ENCODE data around the gene INPP5D.
A peak's percentile ranks its signal among the peaks of the same experiment; 100 is the strongest.

INPP5D gene

DNA sequence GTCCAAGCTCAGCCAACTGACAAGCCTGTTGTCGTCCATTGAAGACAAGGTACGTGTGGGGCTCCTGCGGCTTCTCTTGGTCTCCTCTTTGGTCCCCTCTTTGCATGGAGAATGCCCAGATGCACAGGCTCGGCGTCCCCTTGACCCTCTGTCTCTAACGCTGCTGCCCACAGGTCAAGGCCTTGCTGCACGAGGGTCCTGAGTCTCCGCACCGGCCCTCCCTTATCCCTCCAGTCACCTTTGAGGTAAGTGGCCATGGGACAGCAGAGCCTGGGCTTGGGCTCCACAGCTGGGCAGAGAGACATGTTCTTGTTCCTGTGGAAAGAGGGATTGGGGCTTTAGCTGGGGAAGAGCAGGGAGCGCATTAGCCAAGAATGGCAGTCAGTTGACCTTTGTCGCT is 86.1 kb downstream of the INPP5D start:
- TF ChIP-seq, protein P1, sequence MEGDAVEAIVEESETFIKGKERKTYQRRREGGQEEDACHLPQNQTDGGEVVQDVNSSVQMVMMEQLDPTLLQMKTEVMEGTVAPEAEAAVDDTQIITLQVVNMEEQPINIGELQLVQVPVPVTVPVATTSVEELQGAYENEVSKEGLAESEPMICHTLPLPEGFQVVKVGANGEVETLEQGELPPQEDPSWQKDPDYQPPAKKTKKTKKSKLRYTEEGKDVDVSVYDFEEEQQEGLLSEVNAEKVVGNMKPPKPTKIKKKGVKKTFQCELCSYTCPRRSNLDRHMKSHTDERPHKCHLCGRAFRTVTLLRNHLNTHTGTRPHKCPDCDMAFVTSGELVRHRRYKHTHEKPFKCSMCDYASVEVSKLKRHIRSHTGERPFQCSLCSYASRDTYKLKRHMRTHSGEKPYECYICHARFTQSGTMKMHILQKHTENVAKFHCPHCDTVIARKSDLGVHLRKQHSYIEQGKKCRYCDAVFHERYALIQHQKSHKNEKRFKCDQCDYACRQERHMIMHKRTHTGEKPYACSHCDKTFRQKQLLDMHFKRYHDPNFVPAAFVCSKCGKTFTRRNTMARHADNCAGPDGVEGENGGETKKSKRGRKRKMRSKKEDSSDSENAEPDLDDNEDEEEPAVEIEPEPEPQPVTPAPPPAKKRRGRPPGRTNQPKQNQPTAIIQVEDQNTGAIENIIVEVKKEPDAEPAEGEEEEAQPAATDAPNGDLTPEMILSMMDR (IDR thresholded peaks at IDR 0.05; ENCODE audit: poor library complexity, severe bottlenecking) = no peak
- H3K4me3 ChIP-seq (ENCODE audit: severe bottlenecking) = no peak overlapping the region
- H3K4me1 ChIP-seq (ENCODE audit: insufficient read depth, poor library complexity, severe bottlenecking) = no peaks in the 10 kb centered on the region
- H3K36me3 ChIP-seq (ENCODE audit: low read depth) = peaks cover 35% of the 10 kb centered on the region
- no peak overlapping the region for H3K27ac ChIP-seq (ENCODE audit: poor library complexity, severe bottlenecking)
- DNase-seq (ENCODE audit: low spot score) = peak; percentile 31
- no peaks in the 10 kb centered on the region for H3K9me3 ChIP-seq (ENCODE audit: severe bottlenecking)
- no peak for ATAC-seq (ENCODE audit: low read depth)
- no peaks in the 10 kb centered on the region for H3K27me3 ChIP-seq (ENCODE audit: insufficient read depth, poor library complexity, severe bottlenecking)

DNA sequence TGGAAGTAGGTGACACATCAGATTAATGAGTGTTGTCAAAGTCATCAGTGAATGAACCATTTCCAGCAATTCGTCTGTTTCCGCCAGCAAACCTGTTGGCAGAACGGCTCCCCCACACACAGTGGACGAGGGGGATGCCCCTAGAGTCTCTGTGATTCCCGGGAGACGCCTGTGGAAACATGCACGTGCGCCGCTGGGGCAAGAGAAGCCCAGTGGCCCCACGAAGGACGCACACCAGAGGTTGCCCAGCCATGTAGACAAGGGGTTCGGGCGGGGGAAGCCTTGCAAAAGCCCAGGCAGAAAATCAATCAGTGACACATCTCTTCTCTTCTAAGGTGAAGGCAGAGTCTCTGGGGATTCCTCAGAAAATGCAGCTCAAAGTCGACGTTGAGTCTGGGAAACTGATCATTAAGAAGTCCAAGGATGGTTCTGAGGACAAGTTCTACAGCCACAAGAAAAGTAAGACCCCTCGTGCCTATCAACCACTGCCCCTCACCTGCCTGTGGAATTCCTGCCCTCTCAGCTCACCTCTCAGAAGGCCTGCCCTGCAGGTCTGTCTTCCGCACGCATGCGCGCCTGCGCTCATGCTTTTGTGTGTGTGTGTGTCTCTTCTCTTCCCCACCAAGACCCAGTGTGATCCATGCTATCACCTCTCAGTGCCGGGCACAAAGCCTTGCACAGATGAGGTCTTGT is 87.1 kb downstream of the INPP5D start:
- H3K27me3 ChIP-seq (ENCODE audit: insufficient read depth, poor library complexity, severe bottlenecking) = no peaks in the 10 kb centered on the region
- DNase-seq (ENCODE audit: low spot score) = peak; percentile 45
- H3K27ac ChIP-seq (ENCODE audit: poor library complexity, severe bottlenecking) = no peak overlapping the region
- no peaks in the 10 kb centered on the region for H3K4me1 ChIP-seq (ENCODE audit: insufficient read depth, poor library complexity, severe bottlenecking)
- H3K36me3 ChIP-seq (ENCODE audit: low read depth) = peaks cover 35% of the 10 kb centered on the region
- ATAC-seq (ENCODE audit: low read depth) = no peak
- TF ChIP-seq, protein P1 (IDR thresholded peaks at IDR 0.05; ENCODE audit: poor library complexity, severe bottlenecking) = no peak
- no peaks in the 10 kb centered on the region for H3K9me3 ChIP-seq (ENCODE audit: severe bottlenecking)
- H3K4me3 ChIP-seq (ENCODE audit: severe bottlenecking) = no peak overlapping the region

DNA sequence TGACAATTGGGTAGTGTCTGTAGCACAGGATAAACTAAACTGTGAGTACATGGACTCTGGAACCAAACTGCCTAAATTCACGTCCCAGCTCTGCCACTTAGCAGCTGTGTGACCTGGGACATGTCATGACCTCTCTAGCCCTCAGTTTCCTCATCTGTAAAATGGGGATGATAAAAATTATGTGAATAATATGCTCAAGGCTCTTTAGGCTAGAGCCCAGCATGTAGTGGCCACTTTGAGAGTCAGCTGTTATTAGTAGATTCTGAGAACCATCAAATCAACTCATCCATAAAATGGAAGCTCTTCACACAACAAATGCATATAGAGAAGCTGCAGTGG is 87.7 kb downstream of the INPP5D start:
- no peak overlapping the region for H3K4me3 ChIP-seq (ENCODE audit: severe bottlenecking)
- no peaks in the 10 kb centered on the region for H3K27me3 ChIP-seq (ENCODE audit: insufficient read depth, poor library complexity, severe bottlenecking)
- no peaks in the 10 kb centered on the region for H3K9me3 ChIP-seq (ENCODE audit: severe bottlenecking)
- H3K36me3 ChIP-seq (ENCODE audit: low read depth) = peaks cover 36% of the 10 kb centered on the region
- DNase-seq (ENCODE audit: low spot score) (no peak), ATAC-seq (ENCODE audit: low read depth) (no peak)
- H3K27ac ChIP-seq (ENCODE audit: poor library complexity, severe bottlenecking) = no peak overlapping the region
- TF ChIP-seq, protein P1 (IDR thresholded peaks at IDR 0.05; ENCODE audit: poor library complexity, severe bottlenecking) = no peak
- no peaks in the 10 kb centered on the region for H3K4me1 ChIP-seq (ENCODE audit: insufficient read depth, poor library complexity, severe bottlenecking)

DNA sequence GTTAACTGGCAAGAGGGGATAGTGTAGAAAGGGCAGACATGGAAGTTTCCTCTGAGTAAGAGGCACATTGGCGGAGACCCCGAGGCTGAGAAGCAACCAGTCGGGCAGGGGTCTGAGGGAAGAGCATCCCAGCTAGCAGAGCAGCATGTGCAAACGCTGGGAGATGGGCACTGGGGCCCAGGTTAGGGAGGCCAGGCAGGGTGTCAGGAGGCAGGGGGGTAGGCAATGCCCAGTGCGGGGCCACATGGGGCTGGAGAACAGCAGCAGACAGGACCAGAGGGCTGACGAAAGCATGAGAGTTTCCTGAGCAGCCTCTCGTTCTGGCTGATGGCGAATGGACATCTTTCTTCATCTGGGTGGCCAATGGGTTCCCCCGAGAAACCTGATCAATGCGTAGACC is 88.2 kb downstream of the INPP5D start:
- DNase-seq (ENCODE audit: low spot score) = peak; percentile 27
- Histone ChIP-seq H3K9me3 (ENCODE audit: severe bottlenecking) (no peaks in the 10 kb centered on the region), H3K36me3 (ENCODE audit: low read depth) (peaks cover 40% of the 10 kb centered on the region), H3K27ac (ENCODE audit: poor library complexity, severe bottlenecking) (no peak overlapping the region), H3K4me3 (ENCODE audit: severe bottlenecking) (no peak overlapping the region), H3K27me3 (ENCODE audit: insufficient read depth, poor library complexity, severe bottlenecking) (no peaks in the 10 kb centered on the region), H3K4me1 (ENCODE audit: insufficient read depth, poor library complexity, severe bottlenecking) (no peaks in the 10 kb centered on the region)
- TF ChIP-seq, protein P1 (IDR thresholded peaks at IDR 0.05; ENCODE audit: poor library complexity, severe bottlenecking) = no peak
- no peak for ATAC-seq (ENCODE audit: low read depth)

DNA sequence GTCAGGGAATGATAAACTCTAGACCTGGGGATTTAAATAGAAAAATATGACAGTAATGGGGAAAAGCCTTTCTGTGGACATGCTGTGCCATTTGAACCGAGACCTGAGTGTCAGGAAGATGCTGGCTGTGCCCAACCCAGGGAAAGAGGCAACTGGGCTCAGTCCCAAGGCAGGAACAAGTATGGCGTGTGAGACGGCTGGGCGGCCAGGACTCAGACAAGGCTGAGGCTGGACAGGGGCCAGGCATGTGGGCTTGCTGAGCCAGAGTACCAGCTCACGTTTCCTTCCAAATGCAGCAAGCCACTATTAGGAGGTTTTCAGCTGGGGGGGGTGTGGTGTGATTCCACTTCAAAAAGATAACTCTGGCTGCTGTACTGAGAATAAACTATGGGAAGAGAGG is 92.4 kb downstream of the INPP5D start:
- DNase-seq (ENCODE audit: low spot score) (no peak), ATAC-seq (ENCODE audit: low read depth) (no peak)
- no peak overlapping the region for H3K4me3 ChIP-seq (ENCODE audit: severe bottlenecking)
- peaks cover 29% of the 10 kb centered on the region for H3K36me3 ChIP-seq (ENCODE audit: low read depth)
- H3K27me3 ChIP-seq (ENCODE audit: insufficient read depth, poor library complexity, severe bottlenecking) = no peaks in the 10 kb centered on the region
- H3K9me3 ChIP-seq (ENCODE audit: severe bottlenecking) = no peaks in the 10 kb centered on the region
- H3K4me1 ChIP-seq (ENCODE audit: insufficient read depth, poor library complexity, severe bottlenecking) = no peaks in the 10 kb centered on the region
- H3K27ac ChIP-seq (ENCODE audit: poor library complexity, severe bottlenecking) = no peak overlapping the region
- TF ChIP-seq, protein P1 (IDR thresholded peaks at IDR 0.05; ENCODE audit: poor library complexity, severe bottlenecking) = no peak
